Hippocampal formation (tissue), 2 donors: ENCODE data around the gene VMO1.
A peak's percentile ranks its signal among the peaks of the same experiment; 100 is the strongest.
"Not testable (repeated sequence)": the region's sequence is repeated elsewhere in the genome, so short reads cannot be mapped to it uniquely, and the experiment has no call there.

Source experiments
- DNase-seq, 2 donors: peaks; one replicate each; lab custom pipeline; 2025; lab: John Stamatoyannopoulos, UW

The VMO1 gene

GRCh38 chr17:4786106-4786511 lies at the start of gene VMO1:
Gene VMO1, minus strand, starts transcription at chr17:4786364. Its CDS starts 12 bp downstream, at chr17:4786352.
- no peak for DNase-seq

- no peak for DNase-seq
Observed at GRCh38 chr17:4834681-4835020, 48.5 kb upstream of the VMO1 start.

- no peak for DNase-seq
Observed at GRCh38 chr17:4833941-4834680, 47.9 kb upstream of the VMO1 start.

DNA sequence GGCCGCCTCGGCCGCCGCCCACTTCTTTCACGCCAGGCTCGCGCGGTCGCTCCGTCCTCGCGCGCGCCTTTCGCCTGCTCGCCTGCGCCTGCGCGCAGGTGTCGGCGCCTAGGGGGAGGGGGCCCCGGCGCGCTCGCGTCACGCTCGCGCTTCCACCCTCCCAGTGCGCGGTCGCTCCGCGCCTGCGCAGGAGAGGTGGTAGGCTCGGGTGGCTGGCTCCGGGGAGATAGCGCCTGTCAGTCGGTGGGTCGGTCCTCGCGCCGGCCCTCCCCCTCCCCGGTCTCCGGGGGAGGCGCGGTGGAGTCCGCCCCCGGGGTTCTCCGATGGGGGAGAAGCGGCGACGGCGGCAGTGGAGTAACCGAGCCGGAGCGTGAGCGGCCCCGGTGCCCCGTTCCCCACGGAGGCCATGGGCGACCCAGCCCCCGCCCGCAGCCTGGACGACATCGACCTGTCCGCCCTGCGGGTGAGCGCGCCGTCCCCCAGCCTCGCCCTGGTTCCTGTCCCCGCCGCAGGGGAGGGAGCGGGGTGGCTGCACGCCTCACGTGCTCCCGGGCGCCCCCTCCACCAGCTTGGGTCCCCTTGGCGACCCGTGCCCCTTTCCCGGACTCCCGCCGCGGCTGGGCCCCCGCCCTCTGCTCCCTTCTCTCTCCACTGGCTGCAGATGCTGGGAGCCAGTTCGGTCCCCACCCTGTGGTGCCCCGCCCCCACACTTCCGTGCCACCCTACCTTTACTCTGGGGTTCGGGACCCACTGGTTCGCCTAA lies 47.2 kb upstream of the VMO1 start, which contains the start of gene MINK1:
Gene MINK1 (plus strand): TSS at position 163 of the 763 bp plus-strand sequence. CDS start 244 bp downstream, at position 407.
- DNase-seq, result peak; percentile 77 to 82

DNA sequence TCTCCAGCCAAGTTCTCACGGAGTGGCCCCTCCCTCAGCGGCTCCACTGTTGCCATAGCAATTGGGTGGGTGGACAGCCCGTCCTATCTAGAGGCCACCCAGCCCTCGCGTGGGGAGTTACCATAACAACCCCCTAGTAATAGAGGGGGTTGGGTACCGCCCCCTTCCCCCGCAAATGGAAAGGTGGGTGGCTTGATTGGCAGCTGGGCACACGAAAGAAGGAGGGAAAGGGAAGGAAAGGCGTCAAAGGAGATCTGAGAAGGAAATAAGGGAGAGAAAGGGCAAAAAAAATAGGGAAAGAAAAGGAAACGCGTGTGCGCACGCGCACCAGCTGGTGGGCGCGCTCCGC lies 46.6 kb upstream of the VMO1 start:
- DNase-seq, result not testable (repeated sequence)

GRCh38 chr17:4827399-4827798 lies 41.2 kb upstream of the VMO1 start:
- no peak for DNase-seq

GRCh38 chr17:4823373-4824089 lies 37.4 kb upstream of the VMO1 start:
- DNase-seq, result no peak

DNA sequence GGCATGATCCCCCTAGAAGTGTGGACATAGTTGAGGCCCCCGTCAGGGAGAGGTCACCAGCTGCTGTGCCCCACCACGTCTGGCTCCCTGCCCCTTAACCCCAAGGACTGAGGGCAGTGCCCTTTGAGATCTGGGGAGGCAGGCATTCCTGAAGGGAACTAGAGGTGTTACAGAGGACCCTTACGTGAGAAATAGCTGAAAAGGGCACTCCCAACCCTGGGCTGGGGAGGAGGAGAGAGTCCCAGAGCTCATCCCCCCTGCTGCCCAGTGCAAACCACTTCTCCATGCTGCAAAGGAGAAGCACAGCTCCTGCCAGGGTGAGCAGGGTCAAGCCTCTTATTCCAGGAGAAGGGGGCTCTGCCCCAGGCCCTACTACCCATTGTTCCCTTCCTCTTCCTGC lies 36.7 kb upstream of the VMO1 start:
- DNase-seq, result no peak

- no peak for DNase-seq
Observed at GRCh38 chr17:4818276-4818675, 32.1 kb upstream of the VMO1 start.

DNA sequence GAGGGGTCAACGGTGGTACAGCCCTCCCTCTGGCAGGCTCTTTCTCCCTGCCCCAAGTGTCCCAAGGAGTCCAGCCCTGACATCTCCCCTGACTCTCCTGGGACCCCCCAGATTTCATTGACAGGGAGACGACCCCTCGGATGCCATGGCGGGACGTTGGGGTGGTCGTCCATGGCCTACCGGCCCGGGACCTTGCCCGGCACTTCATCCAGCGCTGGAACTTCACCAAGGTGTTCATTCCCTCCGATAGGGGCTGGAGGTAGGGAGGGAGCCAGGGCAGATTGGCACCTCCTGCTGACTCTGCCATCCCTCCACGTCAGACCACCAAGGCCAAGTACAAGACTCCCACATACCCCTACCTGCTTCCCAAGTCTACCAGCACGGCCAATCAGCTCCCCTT lies 30.7 kb upstream of the VMO1 start:
- DNase-seq, result no peak

DNA sequence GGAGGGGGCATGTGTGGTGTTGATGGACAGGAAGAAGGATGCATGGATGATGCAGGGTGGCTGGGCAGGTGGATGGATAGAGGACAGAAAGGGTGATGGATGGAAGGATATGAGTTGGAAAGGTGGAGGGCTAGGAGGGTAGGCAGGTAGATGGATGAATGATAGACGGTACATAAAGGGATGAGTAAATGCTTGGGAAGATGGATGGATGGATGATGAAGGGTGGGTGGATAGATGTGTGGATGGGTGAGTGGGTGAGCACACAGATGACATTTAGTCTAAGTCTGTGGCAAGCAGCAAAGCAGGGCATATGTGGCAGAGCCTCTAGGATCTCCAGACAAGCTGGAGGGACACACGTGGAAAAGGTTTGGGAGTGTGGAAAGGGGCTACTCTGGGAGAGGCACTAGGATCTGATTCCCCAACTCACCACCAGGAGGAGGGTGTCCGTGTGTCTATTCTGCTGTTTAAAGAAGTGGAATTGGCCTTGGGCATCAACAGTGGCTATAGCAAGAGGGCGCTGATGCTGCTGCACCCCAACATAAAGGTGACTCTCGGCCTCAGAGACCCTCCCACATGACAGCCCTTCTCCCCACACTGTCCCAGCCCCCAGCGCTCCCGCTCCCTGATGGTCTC lies 29.0 kb upstream of the VMO1 start:
- no peak for DNase-seq

GRCh38 chr17:4812690-4813089 lies 26.5 kb upstream of the VMO1 start:
- DNase-seq, result no peak

DNA sequence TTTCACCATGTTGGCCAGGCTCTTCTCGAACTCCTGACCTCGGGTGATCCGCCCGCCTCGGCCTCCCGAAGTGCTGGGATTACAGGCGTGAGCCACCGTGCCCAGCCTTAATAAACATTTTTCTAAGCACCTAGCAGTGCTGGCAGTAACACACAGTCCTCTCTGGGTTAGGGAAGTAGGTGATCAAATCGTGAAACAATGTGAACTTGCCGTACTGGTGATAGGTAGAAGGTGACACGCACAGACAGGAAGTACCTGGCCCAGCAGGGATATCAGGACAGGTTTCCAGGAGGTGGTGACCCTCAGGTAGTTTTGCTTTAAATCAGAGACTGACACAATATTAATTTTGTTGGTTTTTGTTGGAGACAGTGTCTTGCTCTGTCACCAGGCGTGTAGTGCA lies 25.3 kb upstream of the VMO1 start:
- DNase-seq, result no peak

- no peak for DNase-seq
Observed at GRCh38 chr17:4810696-4811290, 24.6 kb upstream of the VMO1 start.

DNA sequence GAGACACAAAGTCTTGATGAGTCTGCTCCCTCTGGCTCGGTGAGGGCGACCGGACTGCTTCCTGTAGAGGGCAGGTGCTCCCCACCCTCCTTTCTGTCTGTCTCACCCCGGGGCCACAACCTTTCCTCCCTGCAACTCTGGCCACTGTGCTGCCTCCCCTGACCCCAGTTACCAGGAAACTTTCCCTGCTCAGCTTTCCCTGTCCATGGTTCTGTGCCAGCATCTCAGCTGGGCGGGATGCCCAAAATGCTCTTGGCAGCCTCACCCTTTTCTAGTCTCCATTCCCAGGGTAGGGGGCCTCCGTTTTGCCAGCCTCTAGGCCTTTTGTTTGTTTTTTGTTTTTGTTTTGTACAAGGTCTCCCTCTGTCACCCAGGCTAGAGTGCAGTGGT lies 22.2 kb upstream of the VMO1 start:
- DNase-seq, result peak; percentile 21 to 64

GRCh38 chr17:4807605-4808377 lies 21.6 kb upstream of the VMO1 start:
- no peak for DNase-seq

- DNase-seq, result peak; percentile 58 to 72
Observed at GRCh38 chr17:4806777-4807604, 20.8 kb upstream of the VMO1 start, which contains the start of gene PLD2. Gene PLD2, plus strand, starts transcription at chr17:4807152. Its CDS starts 621 bp downstream, at chr17:4807773.

DNA sequence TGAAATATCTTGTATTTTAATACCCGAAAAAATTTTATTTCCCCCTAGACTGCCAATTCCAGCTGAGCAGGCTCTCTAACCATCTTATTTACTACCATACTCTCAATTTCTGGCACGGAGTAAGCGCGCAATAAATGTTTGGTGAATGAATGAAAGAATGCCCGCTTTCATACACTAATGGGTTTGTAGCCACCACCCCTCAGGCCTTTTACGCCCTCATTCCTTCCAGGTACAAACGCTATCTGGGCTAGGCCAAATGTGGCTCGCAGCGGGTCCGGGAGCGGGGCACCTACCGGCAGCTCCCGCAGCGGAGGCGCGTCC lies 20.3 kb upstream of the VMO1 start:
- no peak for DNase-seq

- no peak for DNase-seq
Observed at GRCh38 chr17:4802228-4802627, 16.1 kb upstream of the VMO1 start, which contains the start of gene C17orf114. Gene C17orf114, minus strand, starts transcription at chr17:4802328.
